GM18858 (cell line): Measurements from ENCODE around the gene EPN1.

ENCODE experiments used
- ATAC-seq: cut with Tn5 transposase; IDR thresholded peaks from one replicate; pipeline ENCODE4 v1.9.1; 2021; ENCODE audit not compliant: unreplicated experiment

Gene EPN1

GRCh38 chr19:55660404-55660803 is 14.6 kb upstream of the EPN1 start:
- ATAC-seq = no peak

- ATAC-seq = no peak
Observed at GRCh38 chr19:55660991-55661390, 14.0 kb upstream of the EPN1 start.

GRCh38 chr19:55661826-55662225 is 13.2 kb upstream of the EPN1 start:
- no peak for ATAC-seq

GRCh38 chr19:55663846-55664536 is 11.0 kb upstream of the EPN1 start:
- no peak for ATAC-seq

- no peak for ATAC-seq
Observed at GRCh38 chr19:55666343-55667005, 8.6 kb upstream of the EPN1 start.

GRCh38 chr19:55667006-55667381 is 8.0 kb upstream of the EPN1 start:
- no peak for ATAC-seq

GRCh38 chr19:55667511-55667910 is 7.5 kb upstream of the EPN1 start:
- no peak for ATAC-seq

GRCh38 chr19:55667958-55668357 is 7.1 kb upstream of the EPN1 start:
- ATAC-seq = no peak

- no peak for ATAC-seq
Observed at GRCh38 chr19:55668603-55669348, 6.2 kb upstream of the EPN1 start.

GRCh38 chr19:55669418-55670279 is 5.4 kb upstream of the EPN1 start:
- no peak for ATAC-seq

- no peak for ATAC-seq
Observed at GRCh38 chr19:55670280-55671053, 4.6 kb upstream of the EPN1 start.

GRCh38 chr19:55671054-55671378 is 4.0 kb upstream of the EPN1 start:
- ATAC-seq = no peak

- no peak for ATAC-seq
Observed at GRCh38 chr19:55672418-55672817, 2.6 kb upstream of the EPN1 start.

- no peak for ATAC-seq
Observed at GRCh38 chr19:55673465-55673864, 1.6 kb upstream of the EPN1 start.

GRCh38 chr19:55673889-55674288 is 1.1 kb upstream of the EPN1 start:
- ATAC-seq = no peak

GRCh38 chr19:55674459-55674840 is 576 bp upstream of the EPN1 start:
- no peak for ATAC-seq

GRCh38 chr19:55675661-55676354 is 782 bp downstream of the EPN1 start:
- ATAC-seq = no peak

- ATAC-seq = no peak
Observed at GRCh38 chr19:55676383-55676782, 1.4 kb downstream of the EPN1 start.

- ATAC-seq = no peak
Observed at GRCh38 chr19:55676889-55677505, 2.0 kb downstream of the EPN1 start.
